H1 (cell line): ENCODE data around the gene CPE. TPM values are rescaled to one million over a fixed set of nuclear protein-coding genes. Genes with fewer than 3 reads are reported as not detected.

Experiments
- USF2 ChIP-seq: IDR thresholded peaks from 2 replicates; pipeline ENCODE4 v1.6.1; 2011; ENCODE audit warnings: low read length, improper control_type of control experiment
- polyA plus RNA-seq, 7 experiments: library from polyadenylated mRNA; depleted of rRNA in 3 of 7; stranded (reverse) in 5 of 7; unstranded in 2 of 7; fragments of >200 nt in 5 of 7; fragments of 200-250 nt in 2 of 7; gene quantifications; 1 replicate in 5 of 7; 2 replicates in 1 of 7; 4 replicates in 1 of 7; pipeline versions ENCODE4 v1.2.1 to v1.2.3, GENCODE V29; 2011 to 2013; ENCODE audit warnings: missing spikeins in 2 of 7, mixed read lengths in 2 of 7
- total RNA-seq: library from RNA; stranded (reverse); fragmentation: NEBNext Ultra II Directional; extraction: Animal tissue kit (Norgen Biotek cat#: 25700); gene quantifications from 2 replicates; pipeline ENCODE4 v1.2.1, GENCODE V29; 2021

The CPE gene
- total and polyA plus RNA-seq, 2 of the 8 experiments (the other 6 are each of a cell fraction or from before 2014, with no cell fraction given), result 9.4 to 10.2 TPM

- TF ChIP-seq USF2, result no peak
- TF ChIP-seq, all 59 proteins: peak for 0
Measured at GRCh38 chr4:165380805-165381204, 2.0 kb downstream of the CPE start (continued).
